Brain pericyte (primary cell): ENCODE data around the gene PTPRE.

Source experiments
- DNase-seq: peaks from one replicate; pipeline ENCODE4 v3.0.0-alpha.2; 2012; ENCODE audit warnings: low read depth, low spot score

PTPRE gene

GRCh38 chr10:128058106-128058749, 151.3 kb downstream of the PTPRE start:
- no peak for DNase-seq

- no peak for DNase-seq
These were observed 151.8 kb downstream of the PTPRE start for GRCh38 chr10:128058750-128059134.

GRCh38 chr10:128059266-128059981, 152.5 kb downstream of the PTPRE start:
- no peak for DNase-seq

GRCh38 chr10:128059982-128060293, 153.0 kb downstream of the PTPRE start:
- no peak for DNase-seq

- no peak for DNase-seq
These were observed 153.7 kb downstream of the PTPRE start for GRCh38 chr10:128060341-128061250.

- no peak for DNase-seq
These were observed 154.7 kb downstream of the PTPRE start for GRCh38 chr10:128061306-128062300.

GRCh38 chr10:128062331-128062880, 155.5 kb downstream of the PTPRE start:
- no peak for DNase-seq

GRCh38 chr10:128062881-128063563, 156.1 kb downstream of the PTPRE start:
- DNase-seq: no peak

GRCh38 chr10:128063736-128064107, 156.8 kb downstream of the PTPRE start:
- DNase-seq: no peak

GRCh38 chr10:128064108-128064969, 157.4 kb downstream of the PTPRE start:
- no peak for DNase-seq

- DNase-seq: no peak
These were observed 158.2 kb downstream of the PTPRE start for GRCh38 chr10:128064970-128065580.

GRCh38 chr10:128065881-128066534, 159.1 kb downstream of the PTPRE start:
- DNase-seq: no peak

GRCh38 chr10:128066870-128067382, 160.0 kb downstream of the PTPRE start:
- DNase-seq: no peak

GRCh38 chr10:128067691-128068397, 160.9 kb downstream of the PTPRE start:
- no peak for DNase-seq

- no peak for DNase-seq
These were observed 161.7 kb downstream of the PTPRE start for GRCh38 chr10:128068398-128069285.

- no peak for DNase-seq
These were observed 162.6 kb downstream of the PTPRE start for GRCh38 chr10:128069351-128070051.
